Right lobe of liver (tissue), 4 donors: Measurements from ENCODE around the gene SEPTIN3.

ENCODE experiments used
- POLR2A ChIP-seq: fragments of 450-650 bp; IDR thresholded peaks from one replicate; pipeline ENCODE4 v1.6.1; 2017; ENCODE audit warnings: antibody characterized with exemption, mild to moderate bottlenecking
- TF ChIP-seq, protein P1 (sequence below), 4 donors: fragments of 200-600 bp in 3 of 4; fragments of 450-650 bp in 1 of 4; IDR thresholded peaks; one replicate each; pipeline versions ENCODE4 v1.5.1 to v1.8.0; 2016 to 2022; ENCODE audit warnings: antibody characterized with exemption in 4 of 4, mild to moderate bottlenecking in 2 of 4
- donor health status: DM: no; HTN: no; CAD: no.
- donor health status: DM: no; HTN: no; CAD: no.
- donor health status: DM: no; HTN: yes; CAD: no.

DNA sequence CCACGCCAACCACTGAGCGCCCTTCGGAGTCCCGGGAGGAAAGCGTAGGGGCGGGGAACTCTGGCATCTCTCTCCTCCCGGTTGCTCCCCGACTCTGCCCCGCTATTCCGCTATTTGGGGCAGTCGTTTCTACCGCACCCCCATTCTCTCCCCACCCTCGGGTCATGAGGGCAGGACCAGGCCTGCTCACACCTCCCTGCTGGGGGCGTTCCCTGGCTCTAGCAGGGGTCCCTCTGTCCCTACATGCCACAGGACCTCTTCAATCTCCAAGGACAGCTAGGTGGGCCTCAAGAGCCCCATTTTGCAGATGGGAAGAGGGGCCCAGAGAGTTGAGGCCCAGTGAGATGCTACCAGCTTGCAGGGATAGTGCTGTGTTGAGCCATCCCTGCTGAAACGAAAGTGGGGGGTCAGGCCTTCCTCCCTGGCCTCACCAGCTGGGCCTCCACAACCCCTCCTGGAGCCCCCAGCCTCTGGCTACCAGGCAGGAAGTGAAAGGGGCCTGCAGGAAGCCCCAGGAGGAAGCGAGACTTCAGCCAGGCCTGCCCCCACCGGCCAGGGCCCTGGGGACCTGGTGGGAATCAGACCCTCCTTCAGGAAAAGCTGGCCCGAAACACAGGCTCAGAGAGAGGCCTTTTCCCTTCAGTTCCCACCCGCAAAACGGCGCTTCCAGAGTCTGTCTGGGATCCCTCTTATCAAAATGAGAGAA lies 48.8 kb upstream of the SEPTIN3 start:
- no peak for TF ChIP-seq POLR2A
- TF ChIP-seq, protein P1, sequence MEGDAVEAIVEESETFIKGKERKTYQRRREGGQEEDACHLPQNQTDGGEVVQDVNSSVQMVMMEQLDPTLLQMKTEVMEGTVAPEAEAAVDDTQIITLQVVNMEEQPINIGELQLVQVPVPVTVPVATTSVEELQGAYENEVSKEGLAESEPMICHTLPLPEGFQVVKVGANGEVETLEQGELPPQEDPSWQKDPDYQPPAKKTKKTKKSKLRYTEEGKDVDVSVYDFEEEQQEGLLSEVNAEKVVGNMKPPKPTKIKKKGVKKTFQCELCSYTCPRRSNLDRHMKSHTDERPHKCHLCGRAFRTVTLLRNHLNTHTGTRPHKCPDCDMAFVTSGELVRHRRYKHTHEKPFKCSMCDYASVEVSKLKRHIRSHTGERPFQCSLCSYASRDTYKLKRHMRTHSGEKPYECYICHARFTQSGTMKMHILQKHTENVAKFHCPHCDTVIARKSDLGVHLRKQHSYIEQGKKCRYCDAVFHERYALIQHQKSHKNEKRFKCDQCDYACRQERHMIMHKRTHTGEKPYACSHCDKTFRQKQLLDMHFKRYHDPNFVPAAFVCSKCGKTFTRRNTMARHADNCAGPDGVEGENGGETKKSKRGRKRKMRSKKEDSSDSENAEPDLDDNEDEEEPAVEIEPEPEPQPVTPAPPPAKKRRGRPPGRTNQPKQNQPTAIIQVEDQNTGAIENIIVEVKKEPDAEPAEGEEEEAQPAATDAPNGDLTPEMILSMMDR (IDR thresholded peaks at IDR 0.05): no peak
